ENCODE data around the gene TMEM203.

TMEM203 gene

GRCh38 chr9:137227054-137227852 is 21.8 kb upstream of the TMEM203 start, which contains the start of gene RNF224:
RNF224 (plus strand) TSS chr9:137227502; CDS start chr9:137228336, 834 bp downstream.
- ATAC-seq (peak; percentile 65), DNase-seq (peak; percentile 86)
- Mint-ChIP-seq H3K27me3 (peaks cover 35% of the 10 kb centered on the region), H3K4me1 (peaks cover 30% of the 10 kb centered on the region), H3K4me3 (no peak within 1 kb of the TSS), H3K9me3 (no peaks in the 10 kb centered on the region), H3K27ac (peak within 1 kb of the TSS in 1 of 2 donors; percentile 57)

- Mint-ChIP-seq H3K27me3 (peaks cover 28% of the 10 kb centered on the region), H3K27ac (no peak overlapping the region), H3K4me3 (no peak overlapping the region), H3K9me3 (no peaks in the 10 kb centered on the region), H3K4me1 (peaks cover 30% of the 10 kb centered on the region)
- no peak for DNase-seq
- no peak for ATAC-seq
Measured at GRCh38 chr9:137226338-137227053, 21.0 kb upstream of the TMEM203 start.

- ATAC-seq, result no peak
- Mint-ChIP-seq H3K4me3 (no peak overlapping the region), H3K4me1 (peaks cover 30% of the 10 kb centered on the region), H3K27ac (no peak overlapping the region), H3K9me3 (no peaks in the 10 kb centered on the region), H3K27me3 (peaks cover 21% of the 10 kb centered on the region)
- DNase-seq, result no peak
Measured at GRCh38 chr9:137225699-137226331, 20.4 kb upstream of the TMEM203 start.

- no peaks in the 10 kb centered on the region for H3K9me3 Mint-ChIP-seq
- peak within 1 kb of the TSS; percentile 7 to 90 for H3K27ac Mint-ChIP-seq
- peaks cover 21% of the 10 kb centered on the region for H3K27me3 Mint-ChIP-seq
- ATAC-seq, result no peak
- DNase-seq, result no peak
- H3K4me3 Mint-ChIP-seq, result peak within 1 kb of the TSS; percentile 71 to 95
- H3K4me1 Mint-ChIP-seq, result peaks cover 30% of the 10 kb centered on the region
Measured at GRCh38 chr9:137224830-137225694, 19.6 kb upstream of the TMEM203 start, which contains the start of gene CYSRT1. CYSRT1 (plus strand) TSS chr9:137225174; CDS start chr9:137225622, 448 bp downstream.

- peaks cover 8% of the 10 kb centered on the region for H3K27me3 Mint-ChIP-seq
- ATAC-seq, result peak; percentile 83
- DNase-seq, result peak; percentile 98 to 99
- no peaks in the 10 kb centered on the region for H3K9me3 Mint-ChIP-seq
- H3K4me1 Mint-ChIP-seq, result peaks cover 30% of the 10 kb centered on the region
- H3K27ac Mint-ChIP-seq, result peak overlapping the region; percentile 25 to 90
- H3K4me3 Mint-ChIP-seq, result peak overlapping the region; percentile 95
Measured at GRCh38 chr9:137223078-137223970, 17.9 kb upstream of the TMEM203 start.

GRCh38 chr9:137222190-137223077 is 17.0 kb upstream of the TMEM203 start, which contains the start of gene RNF208:
RNF208 (minus strand) TSS chr9:137222240; CDS start chr9:137221212, 1,028 bp downstream.
- Mint-ChIP-seq H3K27ac (peak within 1 kb of the TSS; percentile 25 to 68), H3K4me1 (peaks cover 25% of the 10 kb centered on the region), H3K9me3 (no peaks in the 10 kb centered on the region), H3K4me3 (peak within 1 kb of the TSS; percentile 95), H3K27me3 (peaks cover 3% of the 10 kb centered on the region)
- ATAC-seq (peak; percentile 13), DNase-seq (peak in 1 of 2 donors; percentile 51)

- H3K27ac Mint-ChIP-seq, result no peak overlapping the region
- H3K4me3 Mint-ChIP-seq, result peak overlapping the region; percentile 9 to 29
- H3K27me3 Mint-ChIP-seq, result no peaks in the 10 kb centered on the region
- peaks cover 22% of the 10 kb centered on the region for H3K4me1 Mint-ChIP-seq
- no peaks in the 10 kb centered on the region for H3K9me3 Mint-ChIP-seq
- DNase-seq, result no peak
- ATAC-seq, result no peak
Measured at GRCh38 chr9:137221506-137222111, 16.2 kb upstream of the TMEM203 start.

GRCh38 chr9:137221095-137221505 is 15.7 kb upstream of the TMEM203 start:
- H3K4me1 Mint-ChIP-seq, result peaks cover 22% of the 10 kb centered on the region
- peak overlapping the region; percentile 49 to 64 for H3K4me3 Mint-ChIP-seq
- no peak for ATAC-seq
- DNase-seq, result no peak
- H3K27ac Mint-ChIP-seq, result no peak overlapping the region
- H3K9me3 Mint-ChIP-seq, result no peaks in the 10 kb centered on the region
- H3K27me3 Mint-ChIP-seq, result no peaks in the 10 kb centered on the region

- Mint-ChIP-seq H3K27ac (peak overlapping the region; percentile 61 to 64), H3K27me3 (no peaks in the 10 kb centered on the region), H3K9me3 (no peaks in the 10 kb centered on the region), H3K4me1 (peaks cover 20% of the 10 kb centered on the region), H3K4me3 (peak overlapping the region; percentile 49 to 64)
- DNase-seq (no peak), ATAC-seq (no peak)
Measured at GRCh38 chr9:137220317-137221094, 15.1 kb upstream of the TMEM203 start.

GRCh38 chr9:137219757-137220316 is 14.4 kb upstream of the TMEM203 start:
- H3K4me3 Mint-ChIP-seq, result peak overlapping the region; percentile 16 to 47
- no peaks in the 10 kb centered on the region for H3K9me3 Mint-ChIP-seq
- H3K27me3 Mint-ChIP-seq, result no peaks in the 10 kb centered on the region
- H3K4me1 Mint-ChIP-seq, result peaks cover 16% of the 10 kb centered on the region
- no peak for DNase-seq
- peak overlapping the region; percentile 61 to 64 for H3K27ac Mint-ChIP-seq
- ATAC-seq, result no peak

- H3K27me3 Mint-ChIP-seq, result no peaks in the 10 kb centered on the region
- no peaks in the 10 kb centered on the region for H3K9me3 Mint-ChIP-seq
- DNase-seq (no peak), ATAC-seq (no peak)
- H3K4me3 Mint-ChIP-seq, result no peak overlapping the region
- no peak overlapping the region for H3K27ac Mint-ChIP-seq
- peaks cover 6% of the 10 kb centered on the region for H3K4me1 Mint-ChIP-seq
Measured at GRCh38 chr9:137218754-137219271, 13.4 kb upstream of the TMEM203 start.
